Measurements from ENCODE around the gene ZFYVE9. TPM values are rescaled to one million over a fixed set of nuclear protein-coding genes. Genes with fewer than 3 reads are reported as not detected.

Gene ZFYVE9
- total and polyA plus RNA-seq, 9 of the 15 experiments (the other 6 are each of a cell fraction or from before 2014, with no cell fraction given) = 0.52 to 14.4 (median 8.9) TPM

- Histone ChIP-seq H3K9me3 (replicated peaks; ENCODE audit: control insufficient read depth, insufficient read depth, low read depth, low read length) (no peaks in the 10 kb centered on the region), H3K4me1 (replicated peaks in 1 of 2; ENCODE audit: control insufficient read depth in 2 of 2, insufficient read depth in 2 of 2, low read length in 2 of 2) (peaks cover 0 to 10% of the 10 kb centered on the region in 2 experiments; a peak in 3 of 5 replicates), H4K20me1 (replicated peaks; ENCODE audit: control insufficient read depth, insufficient read depth, low read length) (no peaks in the 10 kb centered on the region), H3K9ac (ENCODE audit: insufficient read depth in 1 of 2, low read depth in 2 of 2, low read length in 2 of 2) (no peak overlapping the region), H3K4me2 (ENCODE audit: insufficient read depth, low read length) (no peak overlapping the region), H3K36me3 (ENCODE audit: control insufficient read depth, insufficient read depth, low read length) (no peaks in the 10 kb centered on the region), H2AFZ (ENCODE audit: low read depth, low read length) (no peak overlapping the region), H3K4me3 (no peak overlapping the region), H3K27me3 (ENCODE audit: control insufficient read depth in 2 of 2, insufficient read depth in 2 of 2, low read length in 2 of 2) (no peaks in the 10 kb centered on the region), H3K79me2 (ENCODE audit: control insufficient read depth, insufficient read depth, low read length) (no peaks in the 10 kb centered on the region), H3K27ac (ENCODE audit: extremely low read depth, low read depth, low read length) (no peak overlapping the region), H3K9me1 (ENCODE audit: control insufficient read depth, insufficient read depth, low read length) (no peaks in the 10 kb centered on the region)
- ATAC-seq (no peak), DNase-seq (ENCODE audit: extremely low read depth in 1 of 4, low spot score in 3 of 4) (no peak), FAIRE-seq (no peak)
- in situ Hi-C loops (cut with MboI) = no loop called here
- CTCF ChIA-PET (ENCODE audit: low intra/inter-chr PET ratio) = no interaction called here
- TF ChIP-seq SRSF1 (IDR thresholded peaks at IDR 0.05; ENCODE audit: low read depth, low read length) (no peak), ZNF316 (IDR thresholded peaks at IDR 0.05) (peak; percentile 34; the same call in 1 of the 2 replicates), ESRRA (IDR thresholded peaks at IDR 0.05; ENCODE audit: borderline replicate concordance, low read depth) (no peak), ATF7 (IDR thresholded peaks at IDR 0.05) (no peak), CEBPG (CRISPR knock-in tag; IDR thresholded peaks at IDR 0.05) (no peak), CEBPG (tag; conservative IDR thresholded peaks at IDR 0.05 in 1 of 2, IDR thresholded peaks at IDR 0.05 in 1 of 2) (no peak), ZNF668 (CRISPR knock-in tag; IDR thresholded peaks at IDR 0.05) (no peak), SRSF9 (IDR thresholded peaks at IDR 0.05; ENCODE audit: borderline replicate concordance, low read depth, low read length) (no peak), PBX2 (CRISPR knock-in tag; IDR thresholded peaks at IDR 0.05; ENCODE audit: low read depth) (no peak), PBX2 (tag; conservative IDR thresholded peaks at IDR 0.05; ENCODE audit: low read depth) (no peak), PRPF4 (IDR thresholded peaks at IDR 0.05; ENCODE audit: insufficient read depth, low read depth, low read length, poor library complexity, severe bottlenecking) (no peak)
- intact Hi-C loops (cut with micrococcal nuclease) = no loop called here
- POLR2A ChIA-PET = no interaction called here
- BruUV-seq (replicated peaks) = no TSS peak
Observed at GRCh38 chr1:52234708-52235107, 92.8 kb downstream of the ZFYVE9 start.

All from K562 (cell line).